ENCODE measurements around the gene DEDD. TPM values are rescaled to one million over a fixed set of nuclear protein-coding genes. Genes with fewer than 3 reads are reported as not detected.

DEDD gene
- total RNA-seq, 1 experiment from 2014 or later, result 39.2 TPM

DNA sequence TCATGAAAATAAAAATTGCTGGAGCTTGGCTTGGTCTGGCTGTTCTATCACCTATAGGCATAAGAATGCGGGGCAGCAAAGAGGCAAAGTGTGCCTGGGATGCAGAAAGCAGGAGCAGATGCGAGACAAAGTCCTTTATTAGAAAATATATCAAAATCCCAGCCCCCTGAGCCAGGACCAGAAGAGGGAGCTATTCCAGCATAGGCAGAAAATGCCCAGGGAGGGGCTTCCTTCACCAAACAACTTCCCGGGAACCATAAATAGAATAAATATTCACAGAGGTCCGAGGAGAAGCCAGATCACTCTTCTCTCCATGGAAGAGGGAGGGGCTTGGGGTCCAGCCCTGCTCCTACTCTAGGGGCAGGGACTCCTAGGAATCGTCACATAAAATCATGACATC, 38.7 kb upstream of the DEDD start (continued):
- TF ChIP-seq, protein P1, sequence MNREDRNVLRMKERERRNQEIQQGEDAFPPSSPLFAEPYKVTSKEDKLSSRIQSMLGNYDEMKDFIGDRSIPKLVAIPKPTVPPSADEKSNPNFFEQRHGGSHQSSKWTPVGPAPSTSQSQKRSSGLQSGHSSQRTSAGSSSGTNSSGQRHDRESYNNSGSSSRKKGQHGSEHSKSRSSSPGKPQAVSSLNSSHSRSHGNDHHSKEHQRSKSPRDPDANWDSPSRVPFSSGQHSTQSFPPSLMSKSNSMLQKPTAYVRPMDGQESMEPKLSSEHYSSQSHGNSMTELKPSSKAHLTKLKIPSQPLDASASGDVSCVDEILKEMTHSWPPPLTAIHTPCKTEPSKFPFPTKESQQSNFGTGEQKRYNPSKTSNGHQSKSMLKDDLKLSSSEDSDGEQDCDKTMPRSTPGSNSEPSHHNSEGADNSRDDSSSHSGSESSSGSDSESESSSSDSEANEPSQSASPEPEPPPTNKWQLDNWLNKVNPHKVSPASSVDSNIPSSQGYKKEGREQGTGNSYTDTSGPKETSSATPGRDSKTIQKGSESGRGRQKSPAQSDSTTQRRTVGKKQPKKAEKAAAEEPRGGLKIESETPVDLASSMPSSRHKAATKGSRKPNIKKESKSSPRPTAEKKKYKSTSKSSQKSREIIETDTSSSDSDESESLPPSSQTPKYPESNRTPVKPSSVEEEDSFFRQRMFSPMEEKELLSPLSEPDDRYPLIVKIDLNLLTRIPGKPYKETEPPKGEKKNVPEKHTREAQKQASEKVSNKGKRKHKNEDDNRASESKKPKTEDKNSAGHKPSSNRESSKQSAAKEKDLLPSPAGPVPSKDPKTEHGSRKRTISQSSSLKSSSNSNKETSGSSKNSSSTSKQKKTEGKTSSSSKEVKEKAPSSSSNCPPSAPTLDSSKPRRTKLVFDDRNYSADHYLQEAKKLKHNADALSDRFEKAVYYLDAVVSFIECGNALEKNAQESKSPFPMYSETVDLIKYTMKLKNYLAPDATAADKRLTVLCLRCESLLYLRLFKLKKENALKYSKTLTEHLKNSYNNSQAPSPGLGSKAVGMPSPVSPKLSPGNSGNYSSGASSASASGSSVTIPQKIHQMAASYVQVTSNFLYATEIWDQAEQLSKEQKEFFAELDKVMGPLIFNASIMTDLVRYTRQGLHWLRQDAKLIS (CRISPR knock-in tag; IDR thresholded peaks at IDR 0.05; ENCODE audit: borderline replicate concordance), result no peak
- no peak for TF ChIP-seq ZNF416 (CRISPR knock-in tag; IDR thresholded peaks at IDR 0.05)
- no peak for TF ChIP-seq ZNF396 (CRISPR knock-in tag; IDR thresholded peaks at IDR 0.05; ENCODE audit: borderline replicate concordance)
- TF ChIP-seq SOX15 (CRISPR knock-in tag; IDR thresholded peaks at IDR 0.05), result no peak
- TF ChIP-seq, protein P2, sequence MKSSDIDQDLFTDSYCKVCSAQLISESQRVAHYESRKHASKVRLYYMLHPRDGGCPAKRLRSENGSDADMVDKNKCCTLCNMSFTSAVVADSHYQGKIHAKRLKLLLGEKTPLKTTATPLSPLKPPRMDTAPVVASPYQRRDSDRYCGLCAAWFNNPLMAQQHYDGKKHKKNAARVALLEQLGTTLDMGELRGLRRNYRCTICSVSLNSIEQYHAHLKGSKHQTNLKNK (CRISPR knock-in tag; IDR thresholded peaks at IDR 0.05), result no peak
- no peak for TF ChIP-seq ATF1 (CRISPR knock-in tag; IDR thresholded peaks at IDR 0.05)
- TF ChIP-seq PRRX2 (CRISPR knock-in tag; IDR thresholded peaks at IDR 0.05), result no peak
- TF ChIP-seq CREB1 (CRISPR knock-in tag; IDR thresholded peaks at IDR 0.05), result no peak
- TF ChIP-seq ZNF219 (CRISPR knock-in tag; IDR thresholded peaks at IDR 0.05; ENCODE audit: borderline replicate concordance), result no peak
- TF ChIP-seq, protein P3, sequence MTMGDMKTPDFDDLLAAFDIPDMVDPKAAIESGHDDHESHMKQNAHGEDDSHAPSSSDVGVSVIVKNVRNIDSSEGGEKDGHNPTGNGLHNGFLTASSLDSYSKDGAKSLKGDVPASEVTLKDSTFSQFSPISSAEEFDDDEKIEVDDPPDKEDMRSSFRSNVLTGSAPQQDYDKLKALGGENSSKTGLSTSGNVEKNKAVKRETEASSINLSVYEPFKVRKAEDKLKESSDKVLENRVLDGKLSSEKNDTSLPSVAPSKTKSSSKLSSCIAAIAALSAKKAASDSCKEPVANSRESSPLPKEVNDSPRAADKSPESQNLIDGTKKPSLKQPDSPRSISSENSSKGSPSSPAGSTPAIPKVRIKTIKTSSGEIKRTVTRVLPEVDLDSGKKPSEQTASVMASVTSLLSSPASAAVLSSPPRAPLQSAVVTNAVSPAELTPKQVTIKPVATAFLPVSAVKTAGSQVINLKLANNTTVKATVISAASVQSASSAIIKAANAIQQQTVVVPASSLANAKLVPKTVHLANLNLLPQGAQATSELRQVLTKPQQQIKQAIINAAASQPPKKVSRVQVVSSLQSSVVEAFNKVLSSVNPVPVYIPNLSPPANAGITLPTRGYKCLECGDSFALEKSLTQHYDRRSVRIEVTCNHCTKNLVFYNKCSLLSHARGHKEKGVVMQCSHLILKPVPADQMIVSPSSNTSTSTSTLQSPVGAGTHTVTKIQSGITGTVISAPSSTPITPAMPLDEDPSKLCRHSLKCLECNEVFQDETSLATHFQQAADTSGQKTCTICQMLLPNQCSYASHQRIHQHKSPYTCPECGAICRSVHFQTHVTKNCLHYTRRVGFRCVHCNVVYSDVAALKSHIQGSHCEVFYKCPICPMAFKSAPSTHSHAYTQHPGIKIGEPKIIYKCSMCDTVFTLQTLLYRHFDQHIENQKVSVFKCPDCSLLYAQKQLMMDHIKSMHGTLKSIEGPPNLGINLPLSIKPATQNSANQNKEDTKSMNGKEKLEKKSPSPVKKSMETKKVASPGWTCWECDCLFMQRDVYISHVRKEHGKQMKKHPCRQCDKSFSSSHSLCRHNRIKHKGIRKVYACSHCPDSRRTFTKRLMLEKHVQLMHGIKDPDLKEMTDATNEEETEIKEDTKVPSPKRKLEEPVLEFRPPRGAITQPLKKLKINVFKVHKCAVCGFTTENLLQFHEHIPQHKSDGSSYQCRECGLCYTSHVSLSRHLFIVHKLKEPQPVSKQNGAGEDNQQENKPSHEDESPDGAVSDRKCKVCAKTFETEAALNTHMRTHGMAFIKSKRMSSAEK (CRISPR knock-in tag; IDR thresholded peaks at IDR 0.05; ENCODE audit: borderline replicate concordance), result no peak
- TF ChIP-seq ELF4 (CRISPR knock-in tag; IDR thresholded peaks at IDR 0.05; ENCODE audit: low read depth), result no peak
- no peak for TF ChIP-seq NR3C1 (CRISPR knock-in tag; conservative IDR thresholded peaks at IDR 0.05; ENCODE audit: low read depth)
- no peak for TF ChIP-seq GTF2I (CRISPR knock-in tag; conservative IDR thresholded peaks at IDR 0.05)
- TF ChIP-seq TEAD4 (CRISPR knock-in tag; IDR thresholded peaks at IDR 0.05), result no peak
- no peak for TF ChIP-seq FOXJ3 (CRISPR knock-in tag; IDR thresholded peaks at IDR 0.05; ENCODE audit: borderline replicate concordance)

DNA sequence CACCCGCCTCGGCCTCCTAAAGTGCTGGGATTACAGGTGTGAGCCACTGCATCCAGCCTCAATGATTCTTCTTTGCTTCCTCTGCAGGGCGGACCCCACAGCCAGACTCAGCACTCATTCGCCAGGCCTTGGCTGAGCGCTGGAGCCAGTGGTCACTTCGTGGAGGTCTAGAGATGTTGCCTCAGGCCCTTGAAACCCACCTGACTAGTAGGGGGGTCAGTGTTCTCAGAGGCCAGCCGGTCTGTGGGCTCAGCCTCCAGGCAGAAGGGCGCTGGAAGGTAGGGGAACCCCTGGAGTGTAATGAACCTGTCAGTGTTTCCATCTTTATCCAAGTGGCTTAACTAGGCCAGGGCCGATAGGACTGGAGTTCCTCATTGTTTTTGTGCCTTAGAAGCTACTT, 36.4 kb upstream of the DEDD start:
- ChIA-PET POLR2A (no interaction called here), CTCF (interaction anchor here (0.9 kb wide), 1 partner anchor 8 kb away, joined by 3 read pairs; no protein-coding TSS in a partner anchor)
- ATAC-seq (no peak), DNase-seq (ENCODE audit: low spot score) (no peak)
- peaks cover 45% of the 10 kb centered on the region for H3K36me3 Mint-ChIP-seq
- no peak overlapping the region for H3K27ac Mint-ChIP-seq
- H3K4me3 Mint-ChIP-seq, result no peak overlapping the region
- H3K4me1 Mint-ChIP-seq, result peaks cover 8% of the 10 kb centered on the region
- H3K27me3 Mint-ChIP-seq (ENCODE audit: low read depth), result no peaks in the 10 kb centered on the region
- no peaks in the 10 kb centered on the region for H3K9me3 Mint-ChIP-seq
- TF ChIP-seq ZNF121 (CRISPR knock-in tag; IDR thresholded peaks at IDR 0.05), result no peak
- TF ChIP-seq, protein P4, sequence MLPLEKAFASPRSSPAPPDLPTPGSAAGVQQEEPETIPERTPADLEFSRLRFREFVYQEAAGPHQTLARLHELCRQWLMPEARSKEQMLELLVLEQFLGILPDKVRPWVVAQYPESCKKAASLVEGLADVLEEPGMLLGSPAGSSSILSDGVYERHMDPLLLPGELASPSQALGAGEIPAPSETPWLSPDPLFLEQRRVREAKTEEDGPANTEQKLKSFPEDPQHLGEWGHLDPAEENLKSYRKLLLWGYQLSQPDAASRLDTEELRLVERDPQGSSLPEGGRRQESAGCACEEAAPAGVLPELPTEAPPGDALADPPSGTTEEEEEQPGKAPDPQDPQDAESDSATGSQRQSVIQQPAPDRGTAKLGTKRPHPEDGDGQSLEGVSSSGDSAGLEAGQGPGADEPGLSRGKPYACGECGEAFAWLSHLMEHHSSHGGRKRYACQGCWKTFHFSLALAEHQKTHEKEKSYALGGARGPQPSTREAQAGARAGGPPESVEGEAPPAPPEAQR (CRISPR knock-in tag; IDR thresholded peaks at IDR 0.05), result no peak
- TF ChIP-seq, protein P5, sequence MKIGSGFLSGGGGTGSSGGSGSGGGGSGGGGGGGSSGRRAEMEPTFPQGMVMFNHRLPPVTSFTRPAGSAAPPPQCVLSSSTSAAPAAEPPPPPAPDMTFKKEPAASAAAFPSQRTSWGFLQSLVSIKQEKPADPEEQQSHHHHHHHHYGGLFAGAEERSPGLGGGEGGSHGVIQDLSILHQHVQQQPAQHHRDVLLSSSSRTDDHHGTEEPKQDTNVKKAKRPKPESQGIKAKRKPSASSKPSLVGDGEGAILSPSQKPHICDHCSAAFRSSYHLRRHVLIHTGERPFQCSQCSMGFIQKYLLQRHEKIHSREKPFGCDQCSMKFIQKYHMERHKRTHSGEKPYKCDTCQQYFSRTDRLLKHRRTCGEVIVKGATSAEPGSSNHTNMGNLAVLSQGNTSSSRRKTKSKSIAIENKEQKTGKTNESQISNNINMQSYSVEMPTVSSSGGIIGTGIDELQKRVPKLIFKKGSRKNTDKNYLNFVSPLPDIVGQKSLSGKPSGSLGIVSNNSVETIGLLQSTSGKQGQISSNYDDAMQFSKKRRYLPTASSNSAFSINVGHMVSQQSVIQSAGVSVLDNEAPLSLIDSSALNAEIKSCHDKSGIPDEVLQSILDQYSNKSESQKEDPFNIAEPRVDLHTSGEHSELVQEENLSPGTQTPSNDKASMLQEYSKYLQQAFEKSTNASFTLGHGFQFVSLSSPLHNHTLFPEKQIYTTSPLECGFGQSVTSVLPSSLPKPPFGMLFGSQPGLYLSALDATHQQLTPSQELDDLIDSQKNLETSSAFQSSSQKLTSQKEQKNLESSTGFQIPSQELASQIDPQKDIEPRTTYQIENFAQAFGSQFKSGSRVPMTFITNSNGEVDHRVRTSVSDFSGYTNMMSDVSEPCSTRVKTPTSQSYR (CRISPR knock-in tag; IDR thresholded peaks at IDR 0.05), result no peak
- TF ChIP-seq ZNF219 (CRISPR knock-in tag; IDR thresholded peaks at IDR 0.05; ENCODE audit: borderline replicate concordance), result no peak
- TF ChIP-seq, protein P6, sequence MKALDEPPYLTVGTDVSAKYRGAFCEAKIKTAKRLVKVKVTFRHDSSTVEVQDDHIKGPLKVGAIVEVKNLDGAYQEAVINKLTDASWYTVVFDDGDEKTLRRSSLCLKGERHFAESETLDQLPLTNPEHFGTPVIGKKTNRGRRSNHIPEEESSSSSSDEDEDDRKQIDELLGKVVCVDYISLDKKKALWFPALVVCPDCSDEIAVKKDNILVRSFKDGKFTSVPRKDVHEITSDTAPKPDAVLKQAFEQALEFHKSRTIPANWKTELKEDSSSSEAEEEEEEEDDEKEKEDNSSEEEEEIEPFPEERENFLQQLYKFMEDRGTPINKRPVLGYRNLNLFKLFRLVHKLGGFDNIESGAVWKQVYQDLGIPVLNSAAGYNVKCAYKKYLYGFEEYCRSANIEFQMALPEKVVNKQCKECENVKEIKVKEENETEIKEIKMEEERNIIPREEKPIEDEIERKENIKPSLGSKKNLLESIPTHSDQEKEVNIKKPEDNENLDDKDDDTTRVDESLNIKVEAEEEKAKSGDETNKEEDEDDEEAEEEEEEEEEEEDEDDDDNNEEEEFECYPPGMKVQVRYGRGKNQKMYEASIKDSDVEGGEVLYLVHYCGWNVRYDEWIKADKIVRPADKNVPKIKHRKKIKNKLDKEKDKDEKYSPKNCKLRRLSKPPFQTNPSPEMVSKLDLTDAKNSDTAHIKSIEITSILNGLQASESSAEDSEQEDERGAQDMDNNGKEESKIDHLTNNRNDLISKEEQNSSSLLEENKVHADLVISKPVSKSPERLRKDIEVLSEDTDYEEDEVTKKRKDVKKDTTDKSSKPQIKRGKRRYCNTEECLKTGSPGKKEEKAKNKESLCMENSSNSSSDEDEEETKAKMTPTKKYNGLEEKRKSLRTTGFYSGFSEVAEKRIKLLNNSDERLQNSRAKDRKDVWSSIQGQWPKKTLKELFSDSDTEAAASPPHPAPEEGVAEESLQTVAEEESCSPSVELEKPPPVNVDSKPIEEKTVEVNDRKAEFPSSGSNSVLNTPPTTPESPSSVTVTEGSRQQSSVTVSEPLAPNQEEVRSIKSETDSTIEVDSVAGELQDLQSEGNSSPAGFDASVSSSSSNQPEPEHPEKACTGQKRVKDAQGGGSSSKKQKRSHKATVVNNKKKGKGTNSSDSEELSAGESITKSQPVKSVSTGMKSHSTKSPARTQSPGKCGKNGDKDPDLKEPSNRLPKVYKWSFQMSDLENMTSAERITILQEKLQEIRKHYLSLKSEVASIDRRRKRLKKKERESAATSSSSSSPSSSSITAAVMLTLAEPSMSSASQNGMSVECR (CRISPR knock-in tag; IDR thresholded peaks at IDR 0.05; ENCODE audit: borderline replicate concordance), result no peak
- TF ChIP-seq MYBL2 (CRISPR knock-in tag; IDR thresholded peaks at IDR 0.05), result no peak
- no peak for TF ChIP-seq RORB (CRISPR knock-in tag; IDR thresholded peaks at IDR 0.05)

Data from WTC11 (cell line).